ENCODE measurements around the gene ZNF184. TPM values are rescaled to one million over a fixed set of nuclear protein-coding genes. Genes with fewer than 3 reads are reported as not detected.

Gene ZNF184
- total and polyA plus RNA-seq, 9 of the 15 experiments (the other 6 are each of a cell fraction or from before 2014, with no cell fraction given): 7.6 to 22.2 (median 12.8) TPM

DNA sequence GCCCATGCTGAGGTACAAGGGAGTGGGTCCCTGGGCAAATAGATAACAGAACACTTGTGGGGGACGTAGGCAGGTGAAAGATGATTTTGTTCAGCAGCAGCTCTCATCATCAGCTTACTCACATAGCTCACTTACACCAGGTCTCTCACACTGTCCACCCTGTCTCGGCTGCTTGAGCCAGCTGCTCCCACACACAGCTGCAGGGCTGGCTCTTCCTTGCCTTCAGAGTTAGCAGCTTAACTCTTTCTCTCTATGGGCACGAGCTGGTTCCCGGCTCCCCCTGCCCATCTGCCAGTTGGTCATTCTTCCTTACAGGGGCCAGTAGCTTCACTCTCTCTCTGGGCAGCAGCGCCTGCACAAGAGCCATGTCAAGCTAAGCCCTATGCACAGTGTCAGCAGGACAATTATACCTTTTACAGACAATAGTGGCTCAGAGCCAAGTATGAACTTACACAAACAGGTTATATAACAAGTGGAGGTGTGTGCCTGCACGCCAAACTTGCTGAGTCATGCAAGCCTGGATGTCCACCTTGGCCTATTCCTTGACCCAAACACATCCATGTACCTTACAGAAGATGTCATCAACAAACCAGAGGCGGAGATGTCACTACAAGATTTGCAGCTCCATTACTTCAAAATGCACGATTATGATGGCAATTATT is 65.6 kb downstream of the ZNF184 start:
- intact Hi-C loops (cut with micrococcal nuclease): no loop called here
- FAIRE-seq (no peak), DNase-seq (ENCODE audit: extremely low read depth in 1 of 4, low spot score in 3 of 4) (no peak), ATAC-seq (peak; percentile 52; the same call in 1 of the 3 replicates)
- H2AFZ ChIP-seq (ENCODE audit: low read depth, low read length): 0 out of 2 replicates have a peak overlapping the region, but pooled peaks have one; percentile 17
- CTCF ChIA-PET (ENCODE audit: low intra/inter-chr PET ratio): no interaction called here
- POLR2A ChIA-PET: interaction anchor here (0.7 to 1.6 kb wide), 4 partner anchors 15 to 128 kb away, joined by 3 to 5 read pairs (median 3); no protein-coding TSS in a partner anchor
- H3K9me1 ChIP-seq (ENCODE audit: control insufficient read depth, insufficient read depth, low read length): no peaks in the 10 kb centered on the region
- H3K4me2 ChIP-seq (ENCODE audit: insufficient read depth, low read length): no peak overlapping the region; the same call in 1 of the 2 replicates
- H3K9me3 ChIP-seq (replicated peaks; ENCODE audit: control insufficient read depth, insufficient read depth, low read depth, low read length): peaks cover 2% of the 10 kb centered on the region; the same call in 1 of the 2 replicates
- H4K20me1 ChIP-seq (replicated peaks; ENCODE audit: control insufficient read depth, insufficient read depth, low read length): no peaks in the 10 kb centered on the region
- no peak overlapping the region for H3K27ac ChIP-seq (ENCODE audit: extremely low read depth, low read depth, low read length)
- WGBS (ENCODE audit: insufficient coverage, low coverage, missing lambda C conversion rate): 21% methylated on average over 8 of the region's 8 CpGs
- H3K4me1 ChIP-seq (replicated peaks in 1 of 2; ENCODE audit: control insufficient read depth in 2 of 2, insufficient read depth in 2 of 2, low read length in 2 of 2): peaks cover 0 to 6% of the 10 kb centered on the region in 2 experiments; a peak in 2 of 5 replicates
- no peaks in the 10 kb centered on the region for H3K79me2 ChIP-seq (ENCODE audit: control insufficient read depth, insufficient read depth, low read length)
- no TSS peak for BruUV-seq (replicated peaks)
- no peaks in the 10 kb centered on the region for H3K36me3 ChIP-seq (ENCODE audit: control insufficient read depth, insufficient read depth, low read length)
- no peaks in the 10 kb centered on the region for H3K27me3 ChIP-seq (ENCODE audit: control insufficient read depth in 2 of 2, insufficient read depth in 2 of 2, low read length in 2 of 2)
- no peak overlapping the region for H3K9ac ChIP-seq (ENCODE audit: insufficient read depth in 1 of 2, low read depth in 2 of 2, low read length in 2 of 2)
- H3K4me3 ChIP-seq: no peak overlapping the region
- in situ Hi-C loops (cut with MboI): no loop called here
- TF ChIP-seq MAFF (IDR thresholded peaks at IDR 0.05; ENCODE audit: low read length): peak; percentile 71; the same call in 1 of the 2 replicates
- TF ChIP-seq HDAC6 (IDR thresholded peaks at IDR 0.05; ENCODE audit: low read depth, low read length): no peak
- 0 out of 2 replicates have a peak, but pooled peaks have one; percentile 25 for TF ChIP-seq SOX6 (IDR thresholded peaks at IDR 0.05)
- TF ChIP-seq WHSC1 (IDR thresholded peaks at IDR 0.05; ENCODE audit: low read length): no peak
- peak; percentile 83 for TF ChIP-seq NFE2 (IDR thresholded peaks at IDR 0.05; ENCODE audit: low read depth)
- TF ChIP-seq HDAC1 (IDR thresholded peaks at IDR 0.05): no peak
- TF ChIP-seq C11orf30 (IDR thresholded peaks at IDR 0.05; ENCODE audit: low read depth): peak; percentile 77
- TF ChIP-seq NFE2L1 (tag; IDR thresholded peaks at IDR 0.05; ENCODE audit: borderline replicate concordance, low read depth): peak; percentile 48; the same call in 1 of the 2 replicates
- TF ChIP-seq NFIC (IDR thresholded peaks at IDR 0.05): peak; percentile 66
- 0 out of 2 replicates have a peak, but pooled peaks have one; percentile 34 for TF ChIP-seq CTBP1 (IDR thresholded peaks at IDR 0.05; ENCODE audit: borderline replicate concordance)
- peak; percentile 62 for TF ChIP-seq MAFK (IDR thresholded peaks at IDR 0.05; ENCODE audit: low read length)
- no peak for TF ChIP-seq BRD4 (IDR thresholded peaks at IDR 0.05)
- TF ChIP-seq MAFG (tag; conservative IDR thresholded peaks at IDR 0.05): peak; percentile 85
- peak; percentile 72 for TF ChIP-seq ZNF316 (IDR thresholded peaks at IDR 0.05)

All from K562 (cell line).